BJ (cell line): ENCODE data around the gene CTR9. TPM values are rescaled to one million over a fixed set of nuclear protein-coding genes. Genes with fewer than 3 reads are reported as not detected.
A peak's percentile ranks its signal among the peaks of the same experiment; 100 is the strongest.

ENCODE experiments used
- CTCF ChIA-PET: fragments of 350-600 bp; formaldehyde crosslinking; extraction: SDS; loops from one replicate; lab custom pipeline; 2021; ENCODE audit warnings: antibody characterized with exemption, inconsistent platforms; lab: Yijun Ruan, JAX
- POLR2A ChIA-PET: fragments of 300-600 bp; sonication (Branson Sonifier 250); formaldehyde crosslinking; extraction: SDS; loops from one replicate; lab custom pipeline; 2021; ENCODE audit warnings: antibody characterized with exemption; lab: Charles Lee
- DNase-seq: peaks from one replicate; pipeline ENCODE4 v3.0.0-alpha.2; 2011; ENCODE audit warnings: low read depth
- H3K27me3 ChIP-seq: 2 replicates; pipeline ENCODE4 v1.6.0; 2011; ENCODE audit warnings: low read length; ENCODE audit not compliant: control insufficient read depth, insufficient read depth
- H3K36me3 ChIP-seq: 2 replicates; pipeline ENCODE4 v1.5.1; 2011; ENCODE audit warnings: low read length; ENCODE audit not compliant: control insufficient read depth, insufficient read depth
- H3K4me3 ChIP-seq: 2 replicates; pipeline ENCODE4 v1.5.1; 2011; ENCODE audit warnings: low read depth, mild to moderate bottlenecking, control low read depth, low read length
- CTCF ChIP-seq: IDR thresholded peaks from 2 replicates; pipeline ENCODE4 v1.5.1; 2011; ENCODE audit warnings: low read depth, mild to moderate bottlenecking, control low read depth, inconsistent platforms, low read length, moderate library complexity; ENCODE audit not compliant: insufficient read depth
- polyA plus RNA-seq: library from polyadenylated mRNA; depleted of rRNA; stranded (reverse); fragments of >200 nt; gene quantifications from 2 replicates; pipeline ENCODE4 v1.2.3, GENCODE V29; 2011

CTR9 gene
- polyA plus RNA-seq, 1 experiment = 6.6 TPM

- H3K27me3 ChIP-seq = no peaks in the 10 kb centered on the region
- TF ChIP-seq CTCF = no peak
- ChIA-PET POLR2A (no interaction called here), CTCF (interaction anchor here (1.4 to 1.5 kb wide), 2 partner anchors 21 to 24 kb away, joined by 3 to 4 read pairs; no protein-coding TSS in a partner anchor)
- no peak overlapping the region for H3K4me3 ChIP-seq
- peak; percentile 32 for DNase-seq
- H3K36me3 ChIP-seq = no peaks in the 10 kb centered on the region
Measured at GRCh38 chr11:10725114-10725906, 25.7 kb upstream of the CTR9 start.

GRCh38 chr11:10725907-10726253 lies 25.2 kb upstream of the CTR9 start:
- no peak for DNase-seq
- no peaks in the 10 kb centered on the region for H3K27me3 ChIP-seq
- no peak for TF ChIP-seq CTCF
- no peak overlapping the region for H3K4me3 ChIP-seq
- no peaks in the 10 kb centered on the region for H3K36me3 ChIP-seq
- POLR2A ChIA-PET = no interaction called here
- CTCF ChIA-PET = interaction anchor here (2.3 kb wide), 1 partner anchor 8 kb away, joined by 10 read pairs; no protein-coding TSS in a partner anchor

- Histone ChIP-seq H3K4me3 (no peak overlapping the region), H3K27me3 (no peaks in the 10 kb centered on the region), H3K36me3 (no peaks in the 10 kb centered on the region)
- CTCF ChIA-PET = interaction anchor here (1.2 to 4.0 kb wide), 8 partner anchors 10 to 325 kb away, joined by 4 to 15 read pairs (median 5); no protein-coding TSS in a partner anchor
- DNase-seq = peak; percentile 91
- POLR2A ChIA-PET = interaction anchor here (0.5 to 1.1 kb wide), 4 partner anchors 21 to 1206 kb away, joined by 3 to 5 read pairs (median 3); no protein-coding TSS in a partner anchor
- no peak for TF ChIP-seq CTCF
Measured at GRCh38 chr11:10727146-10727851, 23.7 kb upstream of the CTR9 start.

GRCh38 chr11:10728154-10728553 lies 22.9 kb upstream of the CTR9 start:
- TF ChIP-seq CTCF = no peak
- H3K4me3 ChIP-seq = no peak overlapping the region
- no peak for DNase-seq
- CTCF ChIA-PET = interaction anchor here (0.7 to 4.0 kb wide), 10 partner anchors 9 to 325 kb away, joined by 3 to 15 read pairs (median 4); no protein-coding TSS in a partner anchor
- POLR2A ChIA-PET = interaction anchor here (0.5 to 1.1 kb wide), 4 partner anchors 20 to 1207 kb away, joined by 3 to 5 read pairs (median 3); no protein-coding TSS in a partner anchor
- no peaks in the 10 kb centered on the region for H3K27me3 ChIP-seq
- H3K36me3 ChIP-seq = no peaks in the 10 kb centered on the region
